GM10266 (cell line): Measurements from ENCODE around the gene GLIS2.
"Not testable (repeated sequence)": the region's sequence is repeated elsewhere in the genome, so short reads cannot be mapped to it uniquely, and the experiment has no call there.

Experiments used
- DNase-seq: peaks from one replicate; pipeline ENCODE4 v3.0.0; 2012; ENCODE audit errors: extremely low spot score
- CTCF ChIP-seq: IDR thresholded peaks from 2 replicates; pipeline ENCODE4 v1.5.1; 2012; ENCODE audit warnings: mild to moderate bottlenecking, low read depth; ENCODE audit not compliant: control insufficient read depth, insufficient read depth; ENCODE audit errors: missing control alignments

GLIS2 gene

DNA sequence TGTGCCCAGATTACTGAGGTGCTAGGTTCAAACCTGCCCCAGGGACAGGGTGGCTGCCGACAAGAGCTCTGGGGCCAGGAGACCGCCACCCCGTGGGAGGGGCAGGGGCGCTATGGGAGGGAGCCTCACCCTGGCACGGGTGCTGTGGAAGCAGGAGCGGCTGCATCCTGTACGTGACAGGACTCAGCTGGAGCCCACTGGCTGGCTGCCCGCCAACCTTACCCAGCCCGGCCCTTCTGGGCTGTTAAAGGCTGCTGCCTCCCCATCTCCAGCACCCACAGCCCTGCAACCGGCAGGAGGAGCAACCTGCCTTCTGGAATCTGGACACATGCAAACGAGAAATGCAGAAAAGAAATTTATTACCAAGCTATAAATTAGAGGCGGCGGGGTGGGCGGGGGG, 24.0 kb downstream of the GLIS2 start:
- no peak for TF ChIP-seq CTCF
- no peak for DNase-seq

DNA sequence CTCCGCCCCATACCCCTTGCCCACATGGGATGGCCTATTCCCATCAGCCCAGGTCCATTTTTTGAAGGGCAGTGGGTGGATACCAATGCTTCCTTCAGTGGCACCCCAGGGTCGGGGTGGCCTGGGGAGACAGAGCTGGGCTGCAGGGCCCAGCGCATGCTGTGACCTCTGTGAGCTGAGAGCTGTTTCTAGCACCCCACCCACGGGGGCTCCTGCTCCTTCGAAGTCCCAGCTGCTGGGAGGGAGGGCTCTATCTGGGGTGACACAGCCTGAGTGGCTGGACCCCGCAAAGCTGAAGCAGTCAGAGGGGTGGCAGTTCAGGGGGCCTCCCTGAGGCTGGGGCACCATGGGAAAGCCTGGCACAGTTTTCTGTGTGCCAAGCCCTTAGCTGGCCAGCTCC, 24.6 kb downstream of the GLIS2 start:
- DNase-seq, result no peak
- TF ChIP-seq CTCF, result no peak

- TF ChIP-seq CTCF, result no peak
- DNase-seq, result no peak
Observed at GRCh38 chr16:4341250-4341649, 25.4 kb downstream of the GLIS2 start.

- no peak for TF ChIP-seq CTCF
- no peak for DNase-seq
Observed at GRCh38 chr16:4342866-4343744, 27.2 kb downstream of the GLIS2 start.

GRCh38 chr16:4344300-4344982, 28.6 kb downstream of the GLIS2 start:
- DNase-seq, result not testable (repeated sequence)

GRCh38 chr16:4344983-4345835, 29.3 kb downstream of the GLIS2 start:
- no peak for DNase-seq
- no peak for TF ChIP-seq CTCF

DNA sequence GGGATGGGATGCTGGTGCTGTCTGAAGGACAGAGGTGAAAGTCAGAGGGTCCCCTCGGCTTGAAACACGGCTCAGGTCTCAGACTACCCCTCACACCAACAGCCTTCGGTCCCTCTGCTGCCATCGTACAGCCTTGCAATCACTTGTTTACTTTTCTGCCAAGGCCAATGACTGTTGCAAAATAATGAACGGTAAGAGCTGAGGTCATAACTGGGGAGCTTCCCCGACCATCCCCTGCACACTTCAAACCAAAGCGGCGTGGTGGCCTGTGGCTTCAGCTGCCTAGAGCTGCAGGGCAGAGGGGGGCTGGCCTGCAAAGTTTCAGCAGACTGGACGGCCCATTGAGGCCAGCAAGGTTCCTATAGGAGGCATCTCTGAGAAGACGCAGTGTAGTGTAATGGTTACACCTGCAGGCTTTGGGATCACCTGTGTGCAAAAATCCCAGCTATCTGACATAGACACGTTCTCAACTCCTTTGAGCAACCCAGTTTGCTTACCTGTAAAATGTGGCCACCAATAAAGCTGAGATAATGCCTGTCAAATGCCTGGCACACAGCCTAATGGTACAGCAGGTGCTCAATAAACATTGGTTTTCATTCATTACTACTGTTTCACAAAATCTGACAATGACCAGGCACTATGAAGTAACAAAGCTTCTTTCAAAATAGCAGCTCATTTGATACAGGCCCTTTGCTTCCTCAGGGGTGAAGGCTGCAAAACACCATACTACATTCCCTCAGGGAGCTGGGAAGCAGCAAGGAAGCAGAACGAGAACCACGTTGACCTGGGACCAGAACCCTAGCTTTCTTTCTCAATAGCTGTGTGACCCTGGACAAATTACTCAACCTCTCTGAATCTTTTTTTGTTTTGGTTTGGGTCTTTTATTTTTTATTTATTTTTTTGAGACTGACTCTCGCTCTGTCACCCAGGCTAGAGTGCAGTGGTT, 30.2 kb downstream of the GLIS2 start:
- TF ChIP-seq CTCF, result no peak
- no peak for DNase-seq
